ENCODE measurements around the gene PORCN.

DNA sequence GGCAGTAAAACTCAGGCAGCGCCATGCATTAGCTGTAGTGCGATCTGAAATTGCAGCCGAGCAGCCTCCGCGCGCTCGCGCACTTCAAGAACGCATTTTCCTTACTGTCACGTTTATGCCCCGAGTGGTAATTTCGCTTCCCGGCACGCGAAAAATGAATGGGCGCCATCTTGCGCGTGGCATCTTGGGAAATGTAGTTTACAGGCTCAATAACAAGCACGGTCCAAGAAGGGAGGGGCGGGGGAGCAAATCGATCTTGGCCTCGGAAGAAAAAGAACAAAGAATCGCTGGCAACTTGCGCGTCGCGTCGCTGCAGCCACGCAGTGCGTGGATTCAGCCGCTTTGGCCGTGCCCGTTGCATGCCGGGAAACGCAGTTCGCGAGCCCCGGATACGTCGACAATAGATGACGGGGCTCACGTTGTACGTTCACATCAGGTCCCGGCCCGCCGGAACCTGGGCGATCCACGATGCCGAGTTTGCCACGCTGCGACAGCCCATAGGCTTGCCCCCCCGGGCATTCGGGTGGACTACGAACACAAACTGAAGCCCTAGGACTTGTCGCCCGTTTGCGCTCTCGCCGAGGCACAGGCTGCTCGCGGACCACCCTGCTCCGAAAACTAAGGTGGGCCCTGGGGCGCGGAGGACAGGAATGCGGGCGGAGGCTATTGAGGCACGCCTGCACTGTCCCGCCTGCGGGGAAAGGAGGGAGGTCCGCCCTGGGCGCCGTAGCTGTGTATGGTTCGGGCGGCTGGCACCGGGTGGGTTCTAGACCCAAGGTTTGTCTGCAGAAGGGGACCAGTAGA lies 32.8 kb upstream of the PORCN start, which contains the start of gene FTSJ1:
- TF ChIP-seq POLR2A (IDR thresholded peaks at IDR 0.05) (peak; percentile 19), CTCF (IDR thresholded peaks at IDR 0.05) (no peak)
